H1 (cell line): ENCODE results near the gene DIP2C. TPM values are rescaled to one million over a fixed set of nuclear protein-coding genes. Genes with fewer than 3 reads are reported as not detected.

Experiments
- CTCF ChIA-PET: fragments of 300-600 bp; sonication (Branson Sonifier 250); formaldehyde crosslinking; loops from one replicate; lab custom pipeline; 2021; ENCODE audit not compliant: partially characterized antibody; lab: Charles Lee
- POLR2A ChIA-PET: fragments of 300-600 bp; sonication (Branson Sonifier 250); formaldehyde crosslinking; loops from one replicate; lab custom pipeline; 2021; ENCODE audit warnings: inconsistent platforms; ENCODE audit not compliant: partially characterized antibody; lab: Charles Lee
- DNase-seq, 2 experiments: peaks; one replicate each; pipeline versions ENCODE4 v3.0.0 to v3.0.0-alpha.2; 2010 to 2022; ENCODE audit warnings: low spot score in 2 of 2, low read depth in 1 of 2, mixed read lengths in 1 of 2
- FAIRE-seq: peaks from 2 replicates; lab custom pipeline; 2011; peaks lifted over from hg19 to GRCh38; lab: Jason Lieb, UNC
- H2AFZ ChIP-seq: 2 replicates; pipeline ENCODE4 v1.8.1; 2012; ENCODE audit warnings: low read length, inconsistent platforms
- H2AK5ac ChIP-seq: 2 replicates; pipeline ENCODE4 v1.6.1; 2013; ENCODE audit warnings: low read depth, low read length
- H2BK120ac ChIP-seq: replicated peaks from 2 replicates; pipeline ENCODE3; 2013; ENCODE audit warnings: low read depth, low read length, inconsistent platforms
- H2BK12ac ChIP-seq: 2 replicates; pipeline ENCODE4 v1.6.1; 2013; ENCODE audit warnings: low read depth, low read length
- H2BK15ac ChIP-seq: 2 replicates; pipeline ENCODE4 v1.6.1; 2013; ENCODE audit warnings: low read length
- H2BK20ac ChIP-seq: 2 replicates; pipeline ENCODE4 v1.6.1; 2013; ENCODE audit warnings: low read length
- H2BK5ac ChIP-seq: 2 replicates; pipeline ENCODE4 v1.6.1; 2013; ENCODE audit warnings: low read depth, low read length
- H3K14ac ChIP-seq: 2 replicates; pipeline ENCODE4 v1.6.1; 2013; ENCODE audit warnings: inconsistent platforms; ENCODE audit not compliant: insufficient read length
- H3K18ac ChIP-seq: 2 replicates; pipeline ENCODE4 v1.6.1; 2013; ENCODE audit warnings: low read length; ENCODE audit errors: extremely low read depth
- H3K23ac ChIP-seq: 2 replicates; pipeline ENCODE4 v1.6.1; 2013; ENCODE audit warnings: inconsistent platforms; ENCODE audit not compliant: insufficient read length
- H3K23me2 ChIP-seq: 2 replicates; pipeline ENCODE4 v1.6.1; 2013; ENCODE audit warnings: low read depth, low read length
- H3K27ac ChIP-seq: 2 replicates; pipeline ENCODE4 v1.6.1; 2011; ENCODE audit warnings: low read depth, low read length, inconsistent platforms
- H3K27me3 ChIP-seq, 4 experiments: replicated peaks in 1 of 4; 1 replicate in 1 of 4; 2 replicates in 3 of 4; pipeline versions ENCODE4 v1.6.1 to v1.8.1; 2011 to 2013; ENCODE audit warnings: low read length in 3 of 4, mild to moderate bottlenecking in 3 of 4, inconsistent platforms in 2 of 4, mixed read lengths in 2 of 4, moderate library complexity in 1 of 4; ENCODE audit not compliant: control insufficient read depth in 3 of 4, insufficient read depth in 3 of 4; ENCODE audit errors: extremely low read depth in 1 of 4
- H3K36me3 ChIP-seq, 4 experiments: 2 replicates each; pipeline versions ENCODE4 v1.6.1 to v1.8.1; 2011 to 2013; ENCODE audit warnings: mild to moderate bottlenecking in 4 of 4, low read length in 3 of 4, moderate library complexity in 2 of 4, control low read depth in 1 of 4, inconsistent platforms in 1 of 4; ENCODE audit not compliant: insufficient read depth in 4 of 4, control insufficient read depth in 2 of 4
- H3K4ac ChIP-seq: replicated peaks from 2 replicates; pipeline ENCODE3; 2013; ENCODE audit warnings: low read length, low read depth, mixed read lengths, inconsistent platforms; ENCODE audit not compliant: insufficient read length
- H3K4me1 ChIP-seq, 4 experiments: replicated peaks in 1 of 4; 1 replicate in 1 of 4; 2 replicates in 3 of 4; pipeline versions ENCODE4 v1.6.1 to v1.8.1; 2011 to 2013; ENCODE audit warnings: low read length in 3 of 4, inconsistent platforms in 2 of 4, mixed read lengths in 1 of 4; ENCODE audit not compliant: insufficient read depth in 4 of 4, control insufficient read depth in 3 of 4
- H3K4me2 ChIP-seq, 2 experiments: 2 replicates each; pipeline versions ENCODE4 v1.6.1 to v1.8.1; 2011 to 2013; ENCODE audit warnings: low read depth in 2 of 2, low read length in 2 of 2, control low read depth in 1 of 2, inconsistent platforms in 1 of 2, mild to moderate bottlenecking in 1 of 2; ENCODE audit not compliant: insufficient read depth in 1 of 2
- H3K4me3 ChIP-seq, 4 experiments: fragments of 200-600, 300-600 bp in 1 of 4; sonication (generic), shearing (Covaris generic), sonication (Bioruptor Twin) in 1 of 4; 2 replicates each; pipeline versions ENCODE4 v1.5.1 to v1.8.1; 2011 to 2016; ENCODE audit warnings: low read length in 4 of 4, low read depth in 3 of 4, control low read depth in 2 of 4, inconsistent platforms in 2 of 4, mild to moderate bottlenecking in 2 of 4, mixed read lengths in 1 of 4, moderate library complexity in 1 of 4; ENCODE audit not compliant: insufficient read depth in 2 of 4; ENCODE audit errors: extremely low read depth in 1 of 4
- H3K56ac ChIP-seq: replicated peaks from 2 replicates; pipeline ENCODE3; 2013; ENCODE audit warnings: low read depth, mild to moderate bottlenecking, mixed read lengths, low read length, inconsistent platforms; ENCODE audit not compliant: insufficient read length
- H3K79me1 ChIP-seq: 2 replicates; pipeline ENCODE4 v1.6.1; 2013; ENCODE audit warnings: low read depth, low read length, control low read depth
- H3K79me2 ChIP-seq, 2 experiments: 2 replicates each; pipeline versions ENCODE4 v1.6.1 to v1.8.1; 2012 to 2013; ENCODE audit warnings: low read length in 2 of 2, mild to moderate bottlenecking in 2 of 2, inconsistent platforms in 1 of 2; ENCODE audit not compliant: insufficient read depth in 2 of 2, control insufficient read depth in 1 of 2
- H3K9ac ChIP-seq, 4 experiments: replicated peaks in 1 of 4; 1 replicate in 1 of 4; 2 replicates in 3 of 4; pipeline versions ENCODE4 v1.6.1 to v1.8.1; 2011 to 2013; ENCODE audit warnings: low read depth in 3 of 4, low read length in 3 of 4, control low read depth in 2 of 4, mild to moderate bottlenecking in 2 of 4, moderate library complexity in 2 of 4, inconsistent platforms in 1 of 4; ENCODE audit errors: extremely low read depth in 1 of 4
- H3K9me3 ChIP-seq, 2 experiments: 2 replicates each; pipeline versions ENCODE4 v1.6.1 to v1.8.1; 2012 to 2013; ENCODE audit warnings: mild to moderate bottlenecking in 2 of 2, moderate library complexity in 2 of 2, control low read depth in 1 of 2, inconsistent platforms in 1 of 2, low read depth in 1 of 2, low read length in 1 of 2, mixed read lengths in 1 of 2; ENCODE audit not compliant: insufficient read depth in 2 of 2
- H4K20me1 ChIP-seq, 2 experiments: replicated peaks in 1 of 2; 2 replicates each; pipeline versions ENCODE3 to v1.8.1; 2011 to 2013; ENCODE audit warnings: inconsistent platforms in 2 of 2, low read length in 2 of 2, mild to moderate bottlenecking in 1 of 2; ENCODE audit not compliant: insufficient read depth in 2 of 2, control insufficient read depth in 1 of 2
- H4K5ac ChIP-seq: 2 replicates; pipeline ENCODE4 v1.6.1; 2013; ENCODE audit warnings: low read length, low read depth, mixed read lengths, inconsistent platforms; ENCODE audit not compliant: insufficient read length
- H4K8ac ChIP-seq: 2 replicates; pipeline ENCODE4 v1.8.0; 2013; ENCODE audit warnings: mild to moderate bottlenecking, moderate library complexity, low read length, inconsistent platforms; ENCODE audit not compliant: insufficient read depth; ENCODE audit errors: extremely low read depth
- H4K91ac ChIP-seq: replicated peaks from 2 replicates; pipeline ENCODE3; 2013; ENCODE audit warnings: low read length, mixed read lengths, inconsistent platforms; ENCODE audit not compliant: insufficient read length
- WGBS, 2 experiments: shearing (Covaris generic) in 1 of 2; methylation state at CpG; one replicate each; pipeline versions ENCODE4 v1.1.6 to v1.1.7; 2013 to 2015; ENCODE audit warnings: low lambda C conversion rate in 2 of 2, mixed read lengths in 2 of 2, inconsistent platforms in 1 of 2, low coverage in 1 of 2, missing lambda C conversion rate in 1 of 2; ENCODE audit not compliant: insufficient replicate concordance in 2 of 2, insufficient coverage in 1 of 2, insufficient read length in 1 of 2; ENCODE audit errors: extremely low coverage in 1 of 2, missing lambda C conversion rate in 1 of 2; 5-methylcytosine and 5-hydroxymethylcytosine counted together
- polyA plus RNA-seq, 7 experiments: library from polyadenylated mRNA; depleted of rRNA in 3 of 7; stranded (reverse) in 5 of 7; unstranded in 2 of 7; fragments of >200 nt in 5 of 7; fragments of 200-250 nt in 2 of 7; gene quantifications; 1 replicate in 5 of 7; 2 replicates in 1 of 7; 4 replicates in 1 of 7; pipeline versions ENCODE4 v1.2.1 to v1.2.3, GENCODE V29; 2011 to 2013; ENCODE audit warnings: missing spikeins in 2 of 7, mixed read lengths in 2 of 7
- total RNA-seq: library from RNA; stranded (reverse); fragmentation: NEBNext Ultra II Directional; extraction: Animal tissue kit (Norgen Biotek cat#: 25700); gene quantifications from 2 replicates; pipeline ENCODE4 v1.2.1, GENCODE V29; 2021
- TF ChIP-seq, protein P1 (sequence below): IDR thresholded peaks from 2 replicates; pipeline ENCODE4 v1.6.1; 2012; ENCODE audit warnings: inconsistent platforms
- TF ChIP-seq, protein P2 (sequence below): IDR thresholded peaks from 2 replicates; pipeline ENCODE4 v1.6.1; 2011; ENCODE audit warnings: low read depth, mild to moderate bottlenecking, low read length; ENCODE audit not compliant: insufficient read depth

Gene DIP2C
- total and polyA plus RNA-seq, 2 of the 8 experiments (the other 6 are each of a cell fraction or from before 2014, with no cell fraction given): 3.8 to 9.3 TPM

DNA sequence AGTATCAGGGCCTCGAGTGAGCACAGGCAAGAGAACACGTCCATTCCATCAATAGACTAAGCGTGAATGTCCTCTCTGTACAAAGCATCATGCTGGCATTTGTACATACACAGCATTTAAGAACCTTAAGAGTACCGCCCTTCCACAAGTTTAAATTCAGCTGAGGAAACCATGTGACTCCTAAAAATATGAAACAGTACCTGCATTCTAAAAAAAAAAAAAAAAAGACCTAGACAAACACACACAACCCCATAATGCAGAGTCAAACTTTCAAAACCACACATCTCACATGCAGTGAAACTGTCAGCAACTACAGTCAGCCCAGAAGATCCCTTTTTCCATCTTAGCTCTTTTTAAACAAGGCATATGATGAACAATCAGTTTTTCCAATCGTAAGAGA is 124.3 kb downstream of the DIP2C start:
- H3K79me2 ChIP-seq: peaks cover 0 to 25% of the 10 kb centered on the region in 2 experiments; a peak in 2 of 4 replicates
- H4K8ac ChIP-seq: no peak overlapping the region
- no peak overlapping the region for H2AK5ac ChIP-seq
- TF ChIP-seq, protein P1, sequence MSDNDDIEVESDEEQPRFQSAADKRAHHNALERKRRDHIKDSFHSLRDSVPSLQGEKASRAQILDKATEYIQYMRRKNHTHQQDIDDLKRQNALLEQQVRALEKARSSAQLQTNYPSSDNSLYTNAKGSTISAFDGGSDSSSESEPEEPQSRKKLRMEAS: no peak
- TF ChIP-seq, protein P2, sequence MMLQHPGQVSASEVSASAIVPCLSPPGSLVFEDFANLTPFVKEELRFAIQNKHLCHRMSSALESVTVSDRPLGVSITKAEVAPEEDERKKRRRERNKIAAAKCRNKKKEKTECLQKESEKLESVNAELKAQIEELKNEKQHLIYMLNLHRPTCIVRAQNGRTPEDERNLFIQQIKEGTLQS: no peak
- no peaks in the 10 kb centered on the region for H3K36me3 ChIP-seq
- no peak overlapping the region for H3K27ac ChIP-seq
- H2BK120ac ChIP-seq: no peak overlapping the region
- H4K20me1 ChIP-seq: peaks cover 0 to 3% of the 10 kb centered on the region in 2 experiments
- H3K23ac ChIP-seq: no peak overlapping the region
- H2BK12ac ChIP-seq: no peak overlapping the region
- no peak overlapping the region for H3K4me3 ChIP-seq
- no peak overlapping the region for H3K14ac ChIP-seq
- H4K5ac ChIP-seq: no peak overlapping the region
- no peaks in the 10 kb centered on the region for H3K27me3 ChIP-seq
- no peak overlapping the region for H2AFZ ChIP-seq
- ChIA-PET CTCF (interaction anchor here (0.7 to 1.2 kb wide), 2 partner anchors 54 to 169 kb away, joined by 3 to 4 read pairs; no protein-coding TSS in a partner anchor), POLR2A (interaction anchor here (1.2 kb wide), 1 partner anchor 46 kb away, joined by 3 read pairs; no protein-coding TSS in a partner anchor)
- H3K9me3 ChIP-seq: peaks cover 4 to 6% of the 10 kb centered on the region in 2 experiments
- H3K56ac ChIP-seq: no peak overlapping the region
- no peaks in the 10 kb centered on the region for H3K23me2 ChIP-seq
- H2BK15ac ChIP-seq: no peak overlapping the region
- no peak overlapping the region for H3K4ac ChIP-seq
- no peak overlapping the region for H4K91ac ChIP-seq
- H3K9ac ChIP-seq: no peak overlapping the region
- H2BK20ac ChIP-seq: no peak overlapping the region
- DNase-seq (no peak), FAIRE-seq (no peak)
- H2BK5ac ChIP-seq: no peak overlapping the region
- H3K4me2 ChIP-seq: no peak overlapping the region
- peaks cover 13% of the 10 kb centered on the region for H3K79me1 ChIP-seq
- no peak overlapping the region for H3K18ac ChIP-seq
- no peaks in the 10 kb centered on the region for H3K4me1 ChIP-seq
- WGBS, 2 experiments: 89% methylated on average over 5 of the region's 5 CpGs; no CpG with 5 or more reads in 1 of the 2 experiments
